GM19395 (cell line): ENCODE data around the gene C19orf53.
"Not testable (repeated sequence)": the region's sequence is repeated elsewhere in the genome, so short reads cannot be mapped to it uniquely, and the experiment has no call there.

Source experiments
- ATAC-seq: cut with Tn5 transposase; IDR thresholded peaks from one replicate; pipeline ENCODE4 v1.9.1; 2021; ENCODE audit warnings: mild to moderate bottlenecking, moderate library complexity; ENCODE audit not compliant: unreplicated experiment

Gene C19orf53

DNA sequence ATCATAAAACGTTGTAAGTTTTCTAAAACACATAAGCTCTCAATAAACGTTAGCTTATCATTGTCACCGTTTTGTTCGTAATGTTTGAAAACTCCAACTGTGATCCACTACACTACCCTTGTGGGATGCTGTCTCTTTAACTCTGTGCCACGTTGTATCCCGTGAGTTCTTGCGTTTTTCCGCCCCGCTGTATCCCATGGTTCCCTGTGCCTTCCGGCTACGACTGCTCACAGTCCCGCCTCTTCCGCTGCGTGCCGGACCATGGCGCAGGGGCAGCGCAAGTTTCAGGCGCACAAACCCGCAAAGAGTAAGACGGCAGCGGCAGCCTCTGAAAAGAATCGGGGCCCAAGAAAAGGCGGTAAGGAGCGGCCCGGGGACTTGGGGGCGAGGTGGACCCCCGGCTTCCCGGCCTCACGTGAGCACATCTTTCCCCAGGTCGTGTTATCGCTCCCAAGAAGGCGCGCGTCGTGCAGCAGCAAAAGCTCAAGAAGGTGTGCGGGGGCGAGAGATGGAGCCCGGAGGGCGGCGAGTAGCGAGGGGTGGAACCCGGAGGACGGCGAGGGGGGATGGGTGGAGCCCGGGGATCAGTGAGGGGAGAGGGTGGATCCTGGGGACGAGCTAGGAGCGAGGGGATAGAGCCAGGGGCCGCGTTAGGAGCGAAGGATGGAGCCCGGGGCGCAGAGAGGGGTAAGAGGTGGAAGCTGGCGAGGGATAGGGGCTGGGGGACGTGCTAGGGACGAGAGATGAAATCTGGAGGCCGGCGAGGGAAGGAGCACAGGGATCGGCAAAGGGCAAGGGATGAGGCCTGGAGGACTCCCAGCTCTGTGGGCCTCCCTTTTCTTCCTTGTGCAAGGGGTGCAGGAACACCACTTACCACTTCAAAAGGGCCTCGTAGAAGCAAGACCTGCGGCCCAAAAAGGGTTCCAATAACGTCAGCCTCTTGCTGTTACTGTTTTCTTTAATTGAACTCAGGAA, at the start of gene C19orf53:
C19orf53 (plus strand) TSS at position 240 of the 975 bp plus-strand sequence; CDS start at position 262, 22 bp downstream.
- peak; percentile 87 for ATAC-seq

DNA sequence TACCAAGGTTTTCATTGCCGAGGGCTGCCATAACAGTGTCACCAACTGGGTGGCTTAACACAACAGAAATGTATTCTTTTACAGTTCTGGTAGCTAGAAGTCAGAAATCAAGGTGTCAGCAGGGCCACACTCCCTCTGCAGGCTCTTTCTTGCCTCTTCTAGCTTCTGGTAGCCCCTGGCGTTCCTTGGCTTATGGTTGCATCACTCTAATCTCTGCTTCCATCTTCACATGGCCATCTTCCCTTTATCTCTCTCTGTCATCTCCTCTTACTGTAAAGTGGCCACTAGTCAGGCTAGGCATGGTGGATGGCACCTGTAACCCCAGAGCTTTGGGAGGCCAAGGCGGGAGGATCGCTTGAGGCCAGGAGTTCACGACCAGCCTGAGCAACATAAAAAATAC, 47.9 kb upstream of the C19orf53 start:
- no peak for ATAC-seq

DNA sequence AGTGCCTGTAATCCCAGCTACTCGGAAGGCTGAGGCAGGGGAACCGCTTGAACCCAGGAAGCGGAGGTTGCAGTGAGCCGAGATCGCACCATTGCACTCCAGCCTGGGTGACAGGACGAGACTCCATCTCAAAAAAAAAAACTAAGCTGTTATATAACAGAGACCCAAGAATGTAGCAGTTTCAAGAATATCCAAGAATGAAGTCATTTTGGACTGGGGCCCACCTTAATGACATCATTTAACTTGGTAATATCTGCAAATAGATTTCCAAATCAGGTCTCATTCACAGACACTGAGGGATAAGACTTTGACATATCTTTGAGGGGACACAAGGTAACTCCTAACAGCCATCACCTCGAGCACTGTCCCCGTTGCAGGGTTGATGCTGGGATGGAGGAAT, 46.5 kb upstream of the C19orf53 start:
- no peak for ATAC-seq

DNA sequence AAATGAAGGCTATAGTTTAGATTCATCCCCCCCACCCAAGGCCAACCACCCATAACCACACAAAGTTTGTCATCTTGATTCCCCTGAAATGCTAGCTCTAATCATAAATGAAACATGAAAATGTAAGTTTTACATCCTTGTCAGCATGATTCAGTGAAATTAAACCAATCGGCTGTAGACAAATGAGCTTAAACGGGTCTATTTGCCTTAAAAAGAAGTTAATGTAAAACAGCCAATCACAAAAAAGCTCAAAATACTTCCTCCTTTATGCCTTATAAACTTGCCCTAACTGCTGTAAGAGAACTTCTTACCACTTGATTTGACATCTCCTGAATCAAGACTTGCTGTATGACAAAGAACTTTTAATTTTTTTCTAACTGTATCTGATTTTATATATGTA, 44.4 kb upstream of the C19orf53 start:
- no peak for ATAC-seq

DNA sequence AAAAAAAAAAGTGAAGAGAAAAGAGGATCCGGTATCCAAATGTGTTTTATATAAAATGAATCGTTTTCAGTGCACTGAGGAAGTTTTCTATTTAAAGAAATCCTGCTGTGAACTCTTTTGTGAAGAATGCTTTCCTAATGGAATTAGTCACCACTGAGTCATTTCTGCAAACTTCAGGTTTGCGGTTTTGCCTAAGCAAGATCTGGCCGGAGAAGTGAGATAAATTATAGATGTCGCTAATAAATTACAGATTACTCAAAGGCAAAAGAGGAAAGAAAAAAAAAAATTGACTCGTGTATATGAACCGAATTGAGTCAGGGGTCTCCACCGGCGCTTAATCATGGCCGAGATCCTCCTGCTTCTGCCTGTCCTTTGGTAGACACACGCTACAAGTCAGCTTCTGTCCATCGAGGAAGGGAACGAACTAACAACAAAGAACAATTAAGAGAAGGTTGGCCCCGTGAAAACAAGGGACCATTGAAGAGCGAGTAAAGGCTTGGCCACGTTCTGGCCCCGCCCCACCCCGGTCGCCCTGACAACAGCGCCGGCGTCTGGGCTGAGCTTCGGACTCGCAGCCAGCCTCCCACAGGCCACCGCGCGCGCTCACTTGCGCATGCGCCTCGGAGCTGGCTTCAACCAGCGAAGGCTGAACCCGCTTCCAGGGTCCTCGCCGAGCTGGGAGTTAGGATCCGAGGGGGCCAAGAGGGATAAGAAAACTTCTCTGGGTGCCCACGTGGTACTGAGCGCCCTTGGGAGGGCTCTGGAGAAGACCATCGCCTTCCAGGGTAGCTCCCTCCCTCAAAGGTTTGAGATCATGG, 42.9 kb upstream of the C19orf53 start:
- peak; percentile 91 for ATAC-seq

DNA sequence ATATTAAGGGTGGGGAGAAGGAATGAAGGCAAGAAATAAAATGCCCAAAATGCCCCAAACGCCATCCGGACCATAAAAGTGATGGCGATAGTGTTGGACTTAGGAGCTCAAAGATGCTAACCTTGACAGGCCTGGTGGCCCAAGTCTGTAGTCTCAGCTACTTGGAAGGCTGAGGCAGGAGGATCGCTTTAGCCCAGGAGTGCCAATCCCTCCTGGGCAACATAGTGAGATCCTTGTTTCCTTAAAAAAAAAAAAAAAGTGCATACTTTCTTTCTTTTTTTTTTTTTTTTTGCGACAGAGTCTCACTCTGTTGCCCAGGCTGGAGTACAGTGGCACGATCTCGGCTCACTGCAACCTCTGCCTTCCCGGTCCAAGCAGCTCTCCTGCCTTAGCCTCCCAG, 41.9 kb upstream of the C19orf53 start:
- ATAC-seq = no peak

DNA sequence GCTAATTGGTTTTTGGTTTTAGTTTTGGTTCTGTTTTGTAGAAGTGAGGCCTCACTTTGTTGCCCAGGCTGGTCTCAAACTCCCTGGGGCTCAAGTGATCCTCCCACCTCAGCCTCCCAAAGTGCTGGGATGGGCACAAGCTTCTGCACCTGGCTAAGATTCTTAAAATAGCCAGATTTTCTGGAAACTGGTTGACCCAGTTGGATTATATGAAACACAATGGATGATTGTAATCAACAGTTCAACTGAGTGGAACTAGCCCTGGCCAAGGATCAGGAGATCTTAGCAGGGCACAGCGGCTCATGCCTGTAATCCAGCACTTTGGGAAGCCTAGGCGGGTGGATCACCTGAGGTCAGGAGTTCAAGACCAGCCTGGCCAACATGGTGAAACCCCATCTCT, 39.5 kb upstream of the C19orf53 start:
- ATAC-seq = no peak

DNA sequence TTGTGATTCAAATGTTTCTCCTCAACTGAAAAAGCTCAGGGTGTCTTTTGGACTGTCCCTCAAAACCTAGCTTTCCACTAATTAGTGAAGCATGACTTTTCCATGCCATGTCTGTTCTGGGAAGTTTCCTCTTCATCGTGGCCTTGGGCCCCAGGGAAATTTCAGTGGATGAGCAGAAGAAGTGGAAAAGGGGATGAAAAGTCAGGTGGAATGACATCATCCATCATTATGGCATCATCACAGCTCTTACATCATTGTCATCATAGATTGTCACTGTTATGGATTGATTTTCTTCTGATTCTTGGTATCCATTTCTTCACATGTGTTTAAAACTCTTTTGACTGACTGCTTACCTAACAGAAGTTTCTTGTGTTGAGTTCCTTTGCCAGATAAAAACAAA, 36.2 kb upstream of the C19orf53 start:
- no peak for ATAC-seq

DNA sequence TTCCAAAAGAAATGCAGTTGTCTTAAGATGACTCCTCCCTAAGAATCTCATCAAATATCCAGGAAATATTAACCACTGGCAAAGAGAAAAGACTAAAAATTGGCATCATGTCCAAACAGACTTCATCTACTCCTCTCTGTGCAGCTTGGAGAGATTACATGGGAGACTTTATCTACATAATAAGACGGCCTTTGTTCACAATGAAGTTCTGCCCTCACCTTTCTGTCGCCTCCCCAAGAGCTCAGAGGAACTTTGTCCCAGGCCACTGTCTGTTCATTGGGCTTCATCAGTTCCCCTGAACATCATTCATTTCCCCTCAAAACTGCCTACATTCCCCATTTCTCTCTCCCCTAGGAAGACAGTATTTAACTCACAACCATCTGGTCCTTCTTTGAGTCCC, 32.4 kb upstream of the C19orf53 start:
- ATAC-seq = no peak

DNA sequence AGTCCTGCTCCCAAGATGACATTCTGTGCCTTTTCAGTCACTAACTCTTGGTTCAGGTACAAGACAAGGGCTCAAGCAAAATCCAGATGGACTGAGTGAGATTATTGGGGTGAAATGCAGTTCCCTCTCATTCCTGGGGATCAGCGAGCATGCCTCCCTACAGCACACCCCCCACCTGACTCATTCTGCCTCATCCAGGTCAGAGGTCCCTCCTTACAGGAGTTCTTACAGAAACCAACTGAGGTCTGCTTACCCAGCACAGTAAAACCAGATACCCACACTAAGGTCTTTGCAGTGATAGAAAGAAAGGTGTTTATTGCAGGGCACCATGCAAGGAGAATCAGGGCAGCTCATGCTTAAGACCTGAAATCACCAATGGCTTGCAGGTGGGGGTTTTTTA, 31.5 kb upstream of the C19orf53 start:
- ATAC-seq = no peak

DNA sequence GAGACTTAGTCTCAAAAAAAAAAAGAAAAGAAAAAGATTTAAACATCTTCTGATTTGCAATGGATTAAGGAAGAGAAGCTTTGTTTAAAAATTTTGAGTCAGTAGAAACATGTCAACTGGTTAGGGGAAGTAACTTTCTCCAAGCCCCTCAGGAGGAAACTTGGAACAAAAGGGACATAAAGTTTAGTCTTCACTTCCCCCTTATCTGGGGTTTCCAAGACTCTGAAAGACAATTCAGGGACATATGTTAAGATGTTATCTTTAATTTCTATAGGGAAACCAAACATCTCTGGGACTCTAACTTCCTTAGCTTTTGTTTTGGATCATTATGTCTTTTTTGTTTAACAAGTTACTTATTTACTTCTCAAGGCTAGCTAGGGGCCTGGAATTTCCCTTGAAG, 30.1 kb upstream of the C19orf53 start:
- ATAC-seq = no peak

DNA sequence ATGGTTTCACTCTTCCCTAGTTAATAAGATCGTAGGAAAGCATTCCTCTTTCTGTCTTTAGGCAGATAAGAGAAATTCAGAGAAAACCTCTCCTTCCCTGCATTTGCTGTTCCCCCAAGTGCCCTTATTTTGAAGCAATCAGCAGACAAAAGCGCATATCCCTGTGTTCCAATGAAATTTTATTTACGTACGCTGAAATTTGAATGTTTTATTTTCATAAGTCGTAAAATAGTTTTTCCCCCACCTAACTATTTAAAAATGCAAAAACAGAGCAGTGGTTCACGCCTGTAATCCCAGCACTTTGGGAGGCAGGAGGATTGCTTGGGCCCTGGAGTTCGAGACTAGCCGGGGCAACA, 27.2 kb upstream of the C19orf53 start:
- ATAC-seq = no peak

DNA sequence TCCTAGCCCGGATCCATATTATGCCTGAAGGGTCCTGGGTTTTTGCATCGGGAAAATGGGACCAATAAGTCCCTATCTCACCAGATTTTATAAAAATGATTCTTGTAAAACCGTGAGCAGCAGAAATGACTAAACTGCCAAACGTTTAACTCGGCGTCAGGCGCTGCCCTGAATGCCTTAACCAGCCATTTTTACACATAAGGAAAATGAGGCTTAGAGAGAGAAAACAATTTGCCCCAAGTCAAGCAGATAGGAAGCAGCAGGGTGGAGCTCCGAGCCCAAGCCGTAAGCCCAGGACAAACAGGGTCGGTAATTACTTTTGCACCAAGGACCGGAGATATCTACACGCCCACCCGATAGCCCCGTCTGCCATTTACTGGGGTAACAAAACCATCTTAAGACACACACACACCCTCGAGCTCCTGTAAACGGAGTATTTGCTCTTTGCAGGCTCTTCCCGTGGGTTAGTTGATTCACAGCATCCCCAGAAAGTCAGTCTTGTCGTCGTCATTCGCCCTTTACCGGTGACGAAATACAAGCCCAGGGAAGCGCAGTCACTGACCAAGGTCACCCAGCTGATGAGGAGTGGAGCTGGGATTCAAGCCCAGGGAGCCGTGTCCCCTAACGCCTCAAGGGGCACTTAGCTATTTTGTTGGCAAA, 26.0 kb upstream of the C19orf53 start:
- no peak for ATAC-seq

DNA sequence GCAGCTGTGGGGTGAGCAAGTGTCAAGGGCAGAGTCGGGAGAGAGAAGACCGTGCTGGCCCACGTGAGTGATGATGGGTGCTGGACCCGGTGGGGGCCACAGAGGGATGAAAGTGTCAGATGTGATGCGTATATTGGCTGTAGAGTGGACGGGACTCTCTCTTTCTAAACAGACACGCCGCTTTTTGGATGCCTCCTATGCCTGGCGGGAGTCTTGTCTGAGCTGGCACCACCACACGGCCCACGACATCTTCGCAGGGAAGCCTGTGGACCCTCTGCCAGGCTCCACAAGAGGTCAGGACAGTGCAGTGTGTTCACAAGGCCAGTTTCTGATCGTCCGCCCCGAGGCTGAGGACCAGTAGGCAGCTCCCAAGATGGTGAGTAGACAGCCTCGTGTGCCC, 22.8 kb upstream of the C19orf53 start:
- no peak for ATAC-seq

DNA sequence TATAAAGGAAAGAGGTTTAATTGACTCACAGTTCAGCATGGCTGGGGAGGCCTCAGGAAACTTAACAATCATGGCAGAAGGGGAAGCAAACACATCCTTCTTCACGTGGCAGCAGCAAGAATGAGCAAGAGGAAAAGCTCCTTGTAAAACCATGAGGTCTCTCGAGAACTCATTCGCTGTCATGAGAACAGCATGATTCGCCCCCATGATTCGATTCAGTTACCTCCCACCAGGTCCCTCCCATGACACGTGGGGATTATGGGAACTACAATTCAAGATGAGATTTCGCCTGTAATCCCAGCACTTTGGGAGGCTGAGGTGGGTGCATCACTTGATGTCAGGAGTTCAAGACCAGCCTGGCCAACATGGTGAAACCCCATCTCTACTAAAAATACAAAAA, 20.6 kb upstream of the C19orf53 start:
- ATAC-seq = not testable (repeated sequence)

DNA sequence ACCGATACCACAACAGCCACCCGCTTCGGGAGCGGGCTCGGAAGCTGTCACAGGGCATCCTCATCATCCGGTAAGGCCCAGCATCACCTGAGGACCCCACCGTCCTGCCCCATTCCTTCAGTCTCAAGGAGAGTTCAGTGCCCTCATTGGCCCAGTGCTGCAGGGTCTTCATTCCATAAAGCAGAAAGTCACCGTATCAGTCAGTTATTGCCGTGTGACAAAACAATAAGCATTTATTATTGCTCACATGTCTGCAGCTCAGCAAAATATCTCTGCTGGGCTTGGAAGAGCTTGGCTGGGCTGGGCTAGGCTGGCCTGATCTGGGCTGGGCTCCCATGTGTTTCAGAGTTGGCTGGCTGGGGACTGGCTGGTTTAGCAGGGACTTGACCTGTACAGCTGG, 18.0 kb upstream of the C19orf53 start:
- no peak for ATAC-seq

DNA sequence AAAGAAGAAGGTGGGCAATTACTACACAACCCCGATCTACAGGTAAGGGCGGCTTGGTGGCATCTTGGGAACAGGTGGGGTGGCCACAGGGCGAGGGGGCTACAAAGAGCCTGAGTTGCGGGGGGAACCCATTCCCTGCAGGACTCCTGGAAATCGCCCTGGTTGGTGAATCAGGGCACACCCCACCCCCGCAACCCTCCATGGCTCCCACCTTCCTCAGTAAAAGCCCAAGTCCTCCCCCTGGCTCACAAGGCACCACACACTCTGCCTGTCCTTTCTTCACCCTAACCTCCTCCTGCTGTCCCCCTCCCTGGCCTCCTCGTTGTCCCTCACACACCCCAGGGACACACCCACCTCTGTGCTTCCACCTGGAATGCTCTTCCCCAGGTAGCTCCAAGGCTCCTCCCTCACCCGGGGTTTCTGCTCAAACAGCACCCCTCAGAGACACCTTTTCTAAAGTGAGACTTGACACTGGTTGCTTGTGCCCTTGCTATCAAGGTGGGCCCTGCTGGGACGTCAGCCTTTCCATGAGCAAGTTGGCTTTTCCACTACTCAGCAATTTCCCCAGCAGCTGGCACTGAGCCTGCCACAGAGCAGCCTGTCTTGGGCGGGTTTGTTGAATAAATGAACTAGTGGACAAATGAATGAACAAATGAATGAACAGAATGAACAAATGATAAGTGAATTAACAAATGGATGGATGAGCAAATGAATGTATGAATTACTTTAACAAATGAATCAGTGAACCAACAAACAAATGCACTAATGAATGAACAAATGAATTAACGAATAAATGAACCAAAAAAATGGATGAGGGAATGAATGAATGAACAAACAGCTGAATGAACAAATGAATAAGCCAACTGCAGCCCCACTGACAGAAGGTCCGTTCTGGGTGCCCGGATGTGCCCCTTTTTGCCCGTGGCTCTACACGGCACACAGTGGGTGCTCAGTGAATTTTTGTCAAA, 16.2 kb upstream of the C19orf53 start:
- no peak for ATAC-seq

DNA sequence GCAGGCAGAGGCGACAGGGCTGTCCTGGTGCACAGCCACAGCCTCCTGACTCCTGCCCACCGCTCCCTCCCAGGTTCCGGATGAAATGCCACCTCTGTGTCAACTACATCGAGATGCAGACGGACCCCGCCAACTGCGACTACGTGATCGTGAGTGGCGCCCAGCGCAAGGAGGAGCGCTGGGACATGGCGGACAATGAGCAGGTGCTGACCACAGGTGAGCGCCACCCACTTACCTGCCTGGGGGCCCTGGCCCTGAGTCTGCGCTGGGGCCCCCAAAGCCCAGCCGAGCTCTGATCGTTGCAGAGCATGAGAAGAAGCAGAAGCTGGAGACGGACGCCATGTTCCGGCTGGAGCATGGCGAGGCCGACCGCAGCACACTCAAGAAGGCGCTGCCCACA, 15.5 kb upstream of the C19orf53 start:
- ATAC-seq = no peak

DNA sequence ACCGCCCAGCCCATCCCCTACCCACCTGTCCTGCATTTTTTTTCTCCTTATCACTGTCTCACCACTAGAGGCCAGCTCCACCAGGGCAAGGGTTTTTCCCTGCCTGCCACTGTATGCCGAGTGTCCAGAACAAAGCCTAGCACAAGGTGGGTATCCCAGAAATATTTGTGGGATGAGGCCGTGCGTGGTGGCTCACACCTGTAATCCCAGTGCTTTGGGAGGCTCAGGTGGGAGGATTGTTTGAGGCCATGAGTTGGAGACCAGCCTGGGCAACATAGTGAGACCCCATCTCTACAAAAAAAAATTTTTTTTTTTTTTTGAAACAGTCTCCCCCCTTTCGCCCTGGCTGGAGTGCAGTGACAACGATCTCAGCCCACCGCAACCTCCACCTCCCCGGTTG, 12.8 kb upstream of the C19orf53 start:
- ATAC-seq = no peak

DNA sequence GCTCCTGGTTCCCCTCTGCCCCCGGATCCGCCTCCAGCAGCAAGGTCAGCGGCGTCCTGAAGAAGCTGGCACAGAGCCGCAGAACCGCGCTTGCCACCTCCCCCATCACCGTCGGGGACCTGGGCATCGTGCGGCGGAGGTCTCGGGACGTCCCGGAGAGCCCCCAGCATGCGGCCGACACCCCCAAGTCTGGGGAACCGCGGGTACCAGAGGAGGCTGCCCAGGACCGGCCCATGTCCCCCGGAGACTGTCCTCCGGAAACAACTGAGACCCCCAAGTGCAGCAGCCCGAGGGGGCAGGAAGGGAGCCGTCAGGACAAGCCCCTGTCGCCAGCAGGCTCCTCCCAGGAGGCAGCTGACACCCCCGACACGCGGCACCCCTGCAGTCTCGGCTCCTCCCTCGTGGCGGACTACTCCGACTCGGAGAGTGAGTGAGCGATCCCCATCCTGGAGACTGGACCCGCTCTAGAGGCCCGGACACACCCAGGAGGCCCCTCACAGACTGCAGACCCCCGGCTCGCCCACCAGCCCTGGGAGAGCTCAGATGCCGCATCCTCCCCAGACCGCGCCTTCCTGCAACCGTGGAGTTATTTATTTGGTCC, 11.5 kb upstream of the C19orf53 start:
- ATAC-seq = no peak
